ENCODE results near the gene EHBP1L1.
"Not testable (repeated sequence)": the region's sequence is repeated elsewhere in the genome, so short reads cannot be mapped to it uniquely, and the experiment has no call there.

EHBP1L1 gene

DNA sequence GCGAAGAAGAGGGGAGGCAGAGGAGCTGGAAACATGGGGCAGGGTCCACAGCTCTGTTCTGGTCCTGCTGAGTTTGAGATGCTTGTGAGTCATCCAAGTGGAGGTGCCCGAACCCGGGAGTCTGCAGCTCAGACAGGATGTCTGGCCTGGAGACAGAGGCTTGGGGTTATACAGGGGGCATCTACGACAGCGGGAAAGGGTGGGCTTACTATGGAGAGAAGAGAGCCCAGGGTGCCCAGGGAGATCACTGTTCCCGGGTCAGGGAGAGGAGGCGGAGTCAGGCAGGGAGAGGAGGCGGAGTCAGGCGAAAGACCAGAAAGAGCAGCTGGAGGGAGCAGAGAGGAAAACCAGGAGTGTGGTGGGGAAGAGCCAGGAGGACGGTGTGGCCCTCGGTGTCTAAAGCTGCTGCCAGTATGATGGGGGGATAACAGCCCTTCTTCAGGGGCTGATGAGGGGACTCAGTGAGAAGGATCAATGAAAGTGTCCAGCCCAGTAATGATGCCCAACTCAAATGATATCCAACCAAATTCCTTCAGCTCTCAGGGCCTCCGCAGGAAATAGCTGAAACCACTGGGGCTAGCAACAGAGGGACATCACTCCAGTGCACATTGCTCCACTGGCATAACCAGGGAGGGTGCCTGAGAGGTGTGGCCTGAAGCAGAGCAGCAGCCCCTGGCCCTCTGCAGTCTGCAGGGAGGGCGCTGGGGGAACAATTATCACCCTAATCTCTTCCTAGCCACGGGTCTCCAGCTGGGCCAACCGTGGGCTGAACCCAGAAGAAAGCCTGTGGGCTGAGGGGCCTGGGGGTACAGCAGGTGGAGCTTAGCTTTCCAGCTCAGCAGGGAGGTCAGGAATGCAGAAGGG is 15.1 kb upstream of the EHBP1L1 start:
- DNase-seq (ENCODE audit: low read depth, low spot score) = no peak

DNA sequence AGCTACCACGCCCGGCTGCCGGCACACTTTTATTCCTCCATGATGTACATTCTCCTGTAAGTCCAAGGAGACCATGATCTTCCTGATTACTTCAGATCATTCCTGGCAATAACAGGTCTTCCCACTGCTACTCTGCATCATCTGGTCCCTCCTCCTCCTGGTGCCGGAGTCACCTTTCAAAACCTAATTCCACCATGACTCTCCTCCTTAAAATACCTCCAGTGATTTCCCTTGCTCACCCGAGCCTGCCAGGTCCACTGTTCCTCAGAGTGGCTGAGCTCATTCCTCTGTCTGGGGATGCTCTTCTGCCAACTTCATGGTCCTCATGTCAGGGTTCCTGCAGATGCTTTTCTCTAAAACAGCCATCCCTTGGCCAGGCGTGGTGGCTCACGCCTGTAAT is 13.8 kb upstream of the EHBP1L1 start:
- DNase-seq (ENCODE audit: low read depth, low spot score) = no peak

DNA sequence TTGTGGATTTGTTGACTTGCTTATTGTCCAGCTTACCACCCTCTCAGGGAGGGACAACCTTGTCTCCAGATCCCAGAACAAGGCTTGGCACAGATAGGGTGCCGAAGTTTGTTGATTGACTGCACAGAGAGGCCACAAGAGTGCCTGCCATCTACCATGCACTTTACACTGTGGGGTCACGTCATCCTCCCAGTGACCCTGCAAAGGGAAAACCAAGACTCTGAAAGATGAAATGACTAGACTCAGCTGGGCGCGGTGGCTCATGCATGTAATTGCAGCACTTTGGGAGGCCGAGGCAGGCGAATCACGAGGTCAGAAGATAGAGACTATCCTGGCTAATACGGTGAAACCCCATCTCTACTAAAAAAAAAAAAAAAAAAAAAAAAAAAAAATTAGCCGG is 13.1 kb upstream of the EHBP1L1 start:
- no peak for DNase-seq (ENCODE audit: low read depth, low spot score)

DNA sequence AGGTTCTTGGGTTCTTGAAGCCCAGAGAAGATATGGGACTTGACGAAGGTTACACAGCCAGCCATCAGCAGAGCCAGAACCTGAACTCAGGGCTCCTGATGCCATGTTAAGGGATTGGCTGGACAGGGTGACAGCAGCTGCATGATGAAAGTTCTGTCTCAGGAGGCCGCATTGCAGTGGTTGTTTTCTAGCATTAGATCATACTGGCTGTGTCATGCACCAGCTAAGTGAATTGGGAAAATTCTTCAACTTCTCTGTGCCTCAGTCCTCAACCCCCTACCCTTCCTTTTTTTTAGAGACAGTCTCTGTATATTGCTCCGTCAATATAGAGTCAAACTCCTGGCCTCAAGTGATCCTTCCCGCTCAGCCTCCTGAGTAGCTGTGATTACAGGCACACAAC is 12.3 kb upstream of the EHBP1L1 start:
- DNase-seq (ENCODE audit: low read depth, low spot score) = no peak

DNA sequence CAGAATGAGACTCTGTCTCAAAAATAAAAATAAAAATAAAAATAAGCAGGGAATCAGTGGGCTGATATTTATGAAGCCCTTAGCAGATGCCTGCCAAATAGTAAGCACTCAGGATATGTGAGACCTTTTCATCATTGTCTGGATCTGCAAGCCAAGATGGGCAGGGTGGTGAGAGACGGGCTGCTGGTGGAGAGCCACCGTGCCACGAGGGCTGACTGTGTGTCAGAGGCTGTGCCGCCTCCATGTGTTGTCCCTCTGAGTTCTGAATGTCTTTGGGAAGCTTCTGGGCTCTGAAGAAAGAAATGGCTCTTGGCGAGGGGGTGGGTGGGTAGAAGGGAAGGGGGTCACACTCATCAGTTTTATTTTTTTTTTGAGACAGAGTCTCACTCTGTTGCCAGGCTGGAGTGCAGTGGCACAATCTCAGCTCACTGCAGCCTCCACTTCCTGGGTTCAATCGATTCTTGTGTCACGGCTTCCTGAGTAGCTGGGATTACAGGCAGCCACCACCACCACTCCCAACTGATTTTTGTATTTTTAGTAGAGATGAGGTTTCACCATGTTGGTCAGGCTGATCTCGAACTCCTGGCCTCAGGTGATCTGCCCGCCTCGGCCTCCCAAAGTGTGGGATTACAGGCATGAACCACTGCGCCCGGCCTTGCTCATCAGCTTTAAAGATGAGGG is 10.8 kb upstream of the EHBP1L1 start:
- not testable (repeated sequence) for DNase-seq (ENCODE audit: low read depth, low spot score)

DNA sequence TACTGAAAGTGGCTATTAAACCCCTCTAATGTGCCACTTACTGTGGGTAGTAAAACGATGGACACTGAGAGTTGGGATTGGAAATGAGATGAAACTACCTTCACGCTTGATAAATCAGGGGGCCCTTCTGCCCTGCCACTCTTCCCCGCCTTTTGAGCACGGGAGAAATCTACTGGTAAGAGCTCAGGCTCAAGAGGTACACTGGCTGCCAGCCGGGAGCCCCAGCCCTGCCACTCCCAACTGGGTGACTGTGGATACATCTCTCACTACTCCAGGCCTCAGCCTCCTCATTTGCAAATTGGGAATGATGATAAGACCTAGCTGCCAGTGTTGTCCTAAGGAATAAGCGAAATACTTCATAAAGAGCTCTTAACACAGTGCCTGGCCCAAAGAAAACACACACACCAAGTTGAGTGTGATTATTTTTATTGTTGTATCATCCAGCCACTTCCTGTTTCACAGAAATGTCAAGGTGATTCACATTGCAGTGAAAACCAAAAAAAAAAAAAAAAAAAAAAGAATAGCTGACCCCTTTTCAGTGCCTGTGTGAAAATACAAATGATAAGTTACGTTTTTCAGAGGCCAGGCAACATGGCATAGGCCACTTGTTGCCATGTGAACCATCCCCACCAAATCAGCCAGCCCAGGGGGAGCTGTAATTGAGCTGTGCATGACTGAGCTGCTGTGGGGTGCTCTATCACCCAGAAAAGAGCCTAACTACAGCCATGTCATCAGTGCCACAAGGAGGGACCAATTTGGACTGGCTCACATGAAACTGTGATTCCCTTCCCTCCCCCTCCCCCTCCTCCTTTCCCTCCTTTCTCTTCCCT is 10.0 kb upstream of the EHBP1L1 start:
- DNase-seq (ENCODE audit: low read depth, low spot score) = no peak

DNA sequence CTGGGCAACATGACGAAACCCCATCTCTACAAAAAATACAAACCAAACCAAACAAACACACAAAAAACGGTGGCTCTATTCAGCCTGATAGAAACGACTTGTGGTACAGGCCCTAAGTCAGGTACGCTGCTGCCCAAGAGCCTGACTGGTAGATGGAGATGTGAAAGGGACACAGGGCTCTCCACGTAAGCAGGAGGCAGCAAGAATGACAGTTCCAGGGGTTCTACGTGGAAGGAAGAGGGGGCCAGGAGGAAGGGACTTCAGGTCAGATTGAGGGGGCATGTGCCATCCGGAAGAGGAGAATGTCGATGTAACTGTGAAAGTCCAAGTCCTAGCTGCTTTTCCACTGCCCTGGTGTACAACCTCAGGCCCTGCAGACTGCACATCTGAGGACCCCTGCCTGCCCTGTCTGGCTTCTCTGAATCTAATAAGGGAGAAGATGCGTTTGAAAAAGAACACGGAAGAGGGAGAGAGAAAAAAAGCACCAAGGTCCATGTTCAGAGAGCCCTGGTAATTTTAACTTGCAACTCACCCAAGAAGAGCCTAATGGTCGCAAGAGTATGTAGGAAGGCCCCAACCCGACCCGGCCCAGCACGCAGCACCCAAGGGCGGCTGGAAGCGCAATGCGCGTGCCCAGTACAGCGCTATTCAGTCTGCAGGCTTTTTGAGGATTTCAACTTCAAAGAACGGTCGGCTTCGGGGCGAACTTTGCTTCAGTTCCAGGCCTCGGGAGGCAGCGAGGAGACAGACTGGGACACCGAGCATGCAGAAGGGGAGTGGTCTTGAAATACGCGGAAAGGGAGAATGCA is 6.5 kb upstream of the EHBP1L1 start:
- no peak for DNase-seq (ENCODE audit: low read depth, low spot score)

DNA sequence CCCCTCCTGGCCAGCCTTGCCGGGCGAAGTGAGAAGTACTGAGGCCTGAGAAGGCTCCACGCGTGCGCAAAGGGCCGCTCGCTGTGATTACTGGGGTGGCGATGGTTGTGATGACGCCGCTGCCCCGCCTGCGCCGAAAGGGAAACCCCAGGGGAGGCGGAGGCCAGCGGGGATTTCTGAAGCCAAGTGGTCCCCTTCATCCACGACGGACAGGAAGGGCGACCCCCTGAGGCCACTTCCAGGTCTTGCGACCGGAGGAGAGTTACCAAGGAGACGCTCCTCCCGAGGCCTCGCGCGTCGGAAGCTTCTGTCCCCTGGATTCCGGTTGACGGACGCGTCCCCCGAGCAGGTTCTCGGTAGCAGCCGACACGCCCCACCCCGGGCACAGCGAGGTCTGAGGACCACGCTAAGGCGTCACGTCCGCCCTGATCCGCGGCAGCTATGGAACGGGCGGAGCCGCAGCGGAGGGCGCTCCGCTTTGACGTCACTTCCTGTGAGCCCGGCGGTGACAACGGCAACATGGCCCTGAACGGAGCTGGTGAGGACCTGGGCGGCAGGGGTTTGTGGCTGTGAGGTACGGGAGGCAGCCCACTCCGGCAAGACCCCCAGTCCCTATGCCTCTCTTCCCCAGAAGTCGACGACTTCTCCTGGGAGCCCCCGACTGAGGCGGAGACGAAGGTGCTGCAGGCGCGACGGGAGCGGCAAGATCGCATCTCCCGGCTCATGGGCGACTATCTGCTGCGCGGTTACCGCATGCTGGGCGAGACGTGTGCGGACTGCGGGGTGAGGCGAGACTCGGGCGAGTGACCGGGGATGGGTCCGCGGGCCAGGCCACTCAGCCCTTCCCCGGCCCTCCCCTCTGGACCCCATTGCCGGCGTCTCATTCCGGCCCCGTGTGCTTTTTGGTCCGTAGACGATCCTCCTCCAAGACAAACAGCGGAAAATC is 5.6 kb upstream of the EHBP1L1 start, which contains the start of gene ZNRD2:
Gene ZNRD2, plus strand, starts transcription at position 505 of the 946 bp plus-strand sequence. Its CDS starts 15 bp downstream, at position 520.
- peak; percentile 96 for DNase-seq (ENCODE audit: low read depth, low spot score)

DNA sequence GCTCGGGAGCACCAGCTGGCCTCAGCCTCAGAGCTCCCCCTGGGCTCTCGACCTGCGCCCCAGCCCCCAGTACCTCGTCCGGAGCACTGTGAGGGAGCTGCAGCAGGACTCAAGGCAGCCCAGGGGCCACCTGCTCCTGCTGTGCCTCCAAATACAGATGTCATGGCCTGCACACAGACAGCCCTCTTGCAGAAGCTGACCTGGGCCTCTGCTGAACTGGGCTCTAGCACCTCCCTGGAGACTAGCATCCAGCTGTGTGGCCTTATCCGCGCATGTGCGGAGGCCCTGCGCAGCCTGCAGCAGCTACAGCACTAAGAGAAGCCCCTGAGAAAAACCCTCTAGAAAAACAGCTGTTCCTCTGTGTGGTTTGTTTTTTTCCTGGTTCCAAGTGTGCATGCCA is 4.4 kb upstream of the EHBP1L1 start:
- no peak for DNase-seq (ENCODE audit: low read depth, low spot score)

DNA sequence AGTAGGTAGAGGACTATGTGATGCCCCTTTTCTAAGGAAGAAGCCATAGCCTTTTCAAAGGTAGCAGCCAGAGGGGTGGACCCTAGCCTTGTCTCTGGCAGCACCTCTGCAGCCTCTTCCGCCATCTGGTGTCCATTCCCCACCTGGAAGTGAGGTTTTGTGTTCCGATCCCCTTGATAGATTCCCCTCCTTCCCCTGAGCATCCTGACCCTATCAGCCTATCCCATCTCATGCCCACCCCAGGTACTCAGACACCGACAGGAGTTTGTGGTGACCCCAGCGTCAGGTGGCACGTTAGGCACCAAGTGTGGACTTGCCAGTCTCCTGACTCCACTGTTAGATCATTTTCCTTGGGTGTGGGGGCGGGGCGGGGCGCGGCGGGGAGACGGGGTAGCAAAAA is 3.9 kb upstream of the EHBP1L1 start:
- DNase-seq (ENCODE audit: low read depth, low spot score) = no peak

DNA sequence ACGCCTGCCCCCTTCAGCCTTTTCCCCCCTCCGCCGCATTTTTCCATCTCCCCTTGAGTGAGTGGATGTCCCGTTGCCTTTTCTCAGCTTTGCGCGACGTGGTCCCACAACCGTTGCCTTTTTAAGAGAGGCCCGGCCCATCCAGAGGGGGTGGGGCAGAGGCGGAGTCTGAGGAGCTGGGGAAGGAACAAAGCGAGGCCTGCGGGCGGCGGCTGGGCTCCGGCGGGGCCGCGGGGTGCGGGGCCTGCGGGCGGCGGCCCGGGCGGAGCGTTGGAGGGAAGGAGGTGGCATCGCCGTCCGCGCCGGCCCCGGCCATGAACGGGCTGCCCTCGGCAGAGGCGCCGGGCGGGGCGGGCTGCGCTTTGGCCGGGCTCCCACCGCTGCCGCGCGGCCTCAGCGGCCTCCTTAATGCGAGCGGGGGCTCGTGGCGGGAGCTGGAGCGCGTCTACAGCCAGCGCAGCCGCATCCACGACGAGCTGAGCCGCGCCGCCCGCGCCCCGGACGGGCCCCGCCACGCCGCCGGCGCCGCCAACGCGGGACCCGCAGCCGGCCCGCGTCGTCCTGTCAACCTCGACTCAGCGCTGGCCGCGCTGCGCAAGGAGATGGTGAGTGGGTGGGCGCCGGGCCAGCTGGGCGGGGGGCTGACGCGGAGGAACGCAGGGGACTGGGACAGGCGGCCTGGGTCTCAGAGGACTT is 3.3 kb upstream of the EHBP1L1 start, which contains the start of gene FAM89B:
Gene FAM89B, plus strand, starts transcription at position 183 of the 696 bp plus-strand sequence. Its CDS starts 132 bp downstream, at position 315.
- peak; percentile 66 for DNase-seq (ENCODE audit: low read depth, low spot score)

DNA sequence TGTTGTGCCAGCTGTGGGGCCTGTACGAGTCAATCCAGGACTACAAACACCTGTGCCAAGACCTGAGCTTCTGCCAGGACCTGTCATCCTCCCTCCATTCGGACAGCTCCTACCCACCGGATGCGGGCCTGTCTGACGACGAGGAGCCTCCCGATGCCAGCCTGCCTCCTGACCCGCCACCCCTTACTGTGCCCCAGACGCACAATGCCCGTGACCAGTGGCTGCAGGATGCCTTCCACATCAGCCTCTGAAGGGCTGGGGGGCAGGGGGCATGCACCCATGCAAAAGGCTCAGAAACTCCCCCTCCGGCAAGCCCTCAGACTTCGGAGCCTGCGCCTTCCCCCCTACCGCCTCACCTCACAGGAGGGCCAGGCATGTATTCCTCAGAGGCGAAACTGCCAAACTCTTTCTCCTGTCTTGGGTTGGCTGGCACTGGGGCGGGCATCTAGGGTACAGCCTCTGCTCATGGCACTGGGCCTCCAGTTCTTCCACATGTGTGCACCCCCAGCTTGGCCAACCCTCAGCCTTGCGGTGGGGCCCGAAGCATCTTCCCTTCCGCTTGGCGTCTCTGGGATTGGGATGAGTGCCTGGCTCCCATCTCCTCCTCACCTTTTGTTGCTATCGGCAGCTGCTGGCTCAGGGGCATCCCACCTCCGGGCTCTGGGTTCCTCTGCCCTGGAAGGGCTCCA is 2.3 kb upstream of the EHBP1L1 start:
- no peak for DNase-seq (ENCODE audit: low read depth, low spot score)

DNA sequence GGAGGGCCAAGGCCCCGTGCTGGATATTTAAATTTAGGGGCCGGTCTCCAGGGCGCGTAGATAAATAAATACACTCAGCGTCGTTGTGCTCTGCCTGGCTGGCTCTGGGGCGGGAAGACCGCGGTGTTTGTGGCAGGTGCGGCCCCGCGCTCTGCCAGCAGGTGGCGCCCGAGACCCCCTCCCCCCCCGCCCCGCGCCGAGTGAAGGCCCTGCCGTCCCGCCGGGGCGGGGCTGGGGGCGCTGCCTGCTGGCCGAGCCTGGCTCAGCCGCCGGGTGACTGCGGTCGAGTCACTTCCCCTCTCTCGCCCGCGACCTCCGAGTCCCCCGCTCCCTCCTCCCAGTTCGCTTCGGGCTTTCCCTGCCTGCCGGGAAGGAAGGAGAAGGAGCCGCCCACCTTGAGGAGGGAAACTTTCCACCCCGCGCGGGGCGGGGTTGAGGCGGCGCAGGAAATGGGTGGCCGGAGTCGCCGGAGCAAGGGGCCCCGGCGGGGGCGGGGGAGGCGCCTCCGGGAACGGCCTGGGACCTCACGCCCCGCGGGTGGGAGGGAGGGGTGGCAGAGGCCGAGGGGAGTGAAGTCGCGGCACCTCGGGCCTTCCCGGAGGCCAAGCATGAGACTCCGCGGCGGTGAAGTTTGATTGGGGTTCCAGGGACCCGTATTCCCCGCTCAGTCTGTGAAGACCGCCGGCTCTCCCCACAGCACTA is 1.6 kb upstream of the EHBP1L1 start:
- peak; percentile 63 for DNase-seq (ENCODE audit: low read depth, low spot score)

DNA sequence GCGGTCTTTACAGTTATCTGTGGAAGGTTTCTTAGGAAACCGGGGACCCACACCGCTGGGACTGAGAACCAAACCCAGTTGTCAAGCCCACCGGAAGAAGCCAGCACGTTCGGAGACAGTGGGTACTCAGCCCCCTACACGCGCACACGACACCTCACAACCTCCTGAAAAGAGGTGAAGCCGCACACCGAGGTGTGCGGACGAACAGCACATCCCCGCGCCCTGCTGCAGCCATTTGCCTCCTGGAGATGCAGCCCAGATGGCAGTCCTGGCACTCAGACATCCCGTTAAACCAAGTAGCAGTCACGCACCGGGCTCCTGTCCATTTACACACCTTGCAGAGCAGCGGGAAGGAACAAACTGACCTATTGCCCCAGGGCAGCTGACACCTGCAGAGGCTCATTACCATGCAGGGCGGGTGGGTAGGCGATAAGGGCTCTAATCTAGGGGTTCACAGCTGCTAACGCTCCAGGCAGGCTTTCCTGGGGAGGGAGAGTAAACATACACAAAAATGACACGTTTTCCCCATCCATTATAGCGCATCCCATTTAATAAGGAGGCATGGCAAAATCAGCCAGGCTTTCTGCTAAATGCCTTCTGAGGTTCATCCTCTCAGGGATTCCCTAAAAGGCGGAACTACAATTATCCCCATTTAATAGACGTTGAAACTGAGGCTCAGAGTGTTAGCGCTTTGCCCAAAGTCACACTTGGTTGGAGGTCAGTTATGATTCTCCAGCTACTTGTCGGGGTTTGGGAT is 864 bp upstream of the EHBP1L1 start:
- no peak for DNase-seq (ENCODE audit: low read depth, low spot score)

DNA sequence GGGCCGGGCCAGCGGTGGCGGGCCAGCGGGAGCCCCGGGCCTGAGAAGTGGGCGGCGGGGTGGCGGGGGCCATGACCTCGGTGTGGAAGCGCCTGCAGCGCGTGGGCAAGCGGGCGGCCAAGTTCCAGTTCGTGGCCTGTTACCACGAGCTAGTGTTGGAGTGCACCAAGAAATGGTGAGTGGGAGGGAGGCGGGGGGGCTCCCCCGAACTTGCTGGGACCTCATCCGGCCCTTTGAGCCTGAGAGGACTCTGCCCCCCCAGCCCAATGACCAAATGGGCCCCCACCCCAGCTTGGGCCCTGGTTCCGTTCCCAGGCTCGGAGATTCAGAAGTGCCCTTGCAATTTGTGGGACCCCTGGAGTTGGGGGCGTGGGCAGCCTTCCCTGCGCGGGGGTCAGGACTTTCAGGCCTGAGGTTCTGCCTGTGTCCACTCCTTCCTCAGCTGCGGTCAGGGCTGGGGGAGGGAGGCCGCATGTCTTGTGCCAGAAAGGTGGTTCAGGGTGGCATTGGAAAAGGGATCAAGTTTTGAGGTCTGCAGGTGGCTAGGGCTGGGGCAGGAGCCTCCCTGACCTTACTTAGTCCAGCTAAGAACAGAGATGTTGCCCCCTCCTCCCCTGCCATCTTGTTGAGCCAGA is 496 bp downstream of the EHBP1L1 start:
- no peak for DNase-seq (ENCODE audit: low read depth, low spot score)

DNA sequence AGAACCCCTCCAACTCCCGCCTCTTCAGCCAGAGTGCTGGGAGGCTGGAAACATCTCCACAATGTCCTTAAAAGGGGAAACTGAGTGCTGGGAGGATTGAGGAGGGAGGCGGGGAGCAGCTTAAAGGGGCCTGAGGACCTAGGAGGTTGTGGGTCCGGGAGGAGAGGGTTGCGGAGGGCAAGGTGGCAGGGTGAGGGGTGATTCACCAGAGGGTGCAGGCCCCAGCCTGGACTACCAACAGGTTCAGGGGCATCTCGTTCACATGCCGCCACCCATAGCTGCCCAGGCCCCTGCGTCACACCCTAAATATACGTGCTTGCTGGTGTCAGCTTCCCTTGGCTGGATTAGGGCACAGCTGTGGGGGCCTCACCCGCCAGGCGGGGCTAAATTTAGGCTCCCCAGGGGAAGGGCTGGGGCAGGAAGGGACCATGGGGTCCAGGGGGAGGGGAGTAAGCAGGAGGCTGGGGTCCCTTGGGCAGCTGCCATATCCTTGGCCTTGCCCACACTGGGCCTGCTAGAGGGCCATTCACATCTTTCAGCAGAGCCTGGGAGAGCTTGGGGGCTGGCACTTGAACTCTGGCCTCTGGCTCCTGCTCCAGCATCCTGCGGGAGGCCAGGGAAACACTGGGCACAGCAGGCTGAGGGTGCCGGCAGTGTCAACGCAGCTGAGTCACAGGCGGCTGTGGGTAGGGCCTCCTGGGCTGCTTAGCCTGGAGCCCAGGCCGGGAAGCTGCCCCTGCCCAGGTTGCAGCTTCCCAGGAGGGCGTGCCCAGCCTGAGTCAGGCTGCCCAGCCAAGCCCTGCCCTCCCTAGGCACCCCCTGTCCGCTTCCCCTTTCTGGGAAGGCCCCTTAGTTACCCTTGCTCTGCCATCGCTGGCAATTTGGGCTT is 1.3 kb downstream of the EHBP1L1 start:
- DNase-seq (ENCODE audit: low read depth, low spot score) = no peak

All from activated naive CD8-positive, alpha-beta T cell treated with anti-CD3 and anti-CD28 coated beads, Interleukin-2, amount 50 U/mL, for 16 hours (primary cell).